GM12875 (cell line): ENCODE results near the gene CLGN.

ENCODE experiments used
- H3K4me3 ChIP-seq: one replicate; pipeline ENCODE4 v1.5.1; 2011; ENCODE audit warnings: low read depth, low read length, control low read depth
- TF ChIP-seq, protein P1 (sequence below): IDR thresholded peaks from 2 replicates; pipeline ENCODE4 v1.5.1; 2011; ENCODE audit warnings: low read depth, mild to moderate bottlenecking, control low read depth, inconsistent platforms, low read length, moderate library complexity, borderline replicate concordance; ENCODE audit not compliant: insufficient read depth

CLGN gene

GRCh38 chr4:140382732-140383131, 44.7 kb downstream of the CLGN start:
- TF ChIP-seq, protein P1, sequence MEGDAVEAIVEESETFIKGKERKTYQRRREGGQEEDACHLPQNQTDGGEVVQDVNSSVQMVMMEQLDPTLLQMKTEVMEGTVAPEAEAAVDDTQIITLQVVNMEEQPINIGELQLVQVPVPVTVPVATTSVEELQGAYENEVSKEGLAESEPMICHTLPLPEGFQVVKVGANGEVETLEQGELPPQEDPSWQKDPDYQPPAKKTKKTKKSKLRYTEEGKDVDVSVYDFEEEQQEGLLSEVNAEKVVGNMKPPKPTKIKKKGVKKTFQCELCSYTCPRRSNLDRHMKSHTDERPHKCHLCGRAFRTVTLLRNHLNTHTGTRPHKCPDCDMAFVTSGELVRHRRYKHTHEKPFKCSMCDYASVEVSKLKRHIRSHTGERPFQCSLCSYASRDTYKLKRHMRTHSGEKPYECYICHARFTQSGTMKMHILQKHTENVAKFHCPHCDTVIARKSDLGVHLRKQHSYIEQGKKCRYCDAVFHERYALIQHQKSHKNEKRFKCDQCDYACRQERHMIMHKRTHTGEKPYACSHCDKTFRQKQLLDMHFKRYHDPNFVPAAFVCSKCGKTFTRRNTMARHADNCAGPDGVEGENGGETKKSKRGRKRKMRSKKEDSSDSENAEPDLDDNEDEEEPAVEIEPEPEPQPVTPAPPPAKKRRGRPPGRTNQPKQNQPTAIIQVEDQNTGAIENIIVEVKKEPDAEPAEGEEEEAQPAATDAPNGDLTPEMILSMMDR, result no peak
- H3K4me3 ChIP-seq, result no peak overlapping the region

- peak overlapping the region; percentile 99 for H3K4me3 ChIP-seq
- TF ChIP-seq, protein P1, result no peak
These were observed 53.3 kb downstream of the CLGN start for GRCh38 chr4:140374130-140374477.

DNA sequence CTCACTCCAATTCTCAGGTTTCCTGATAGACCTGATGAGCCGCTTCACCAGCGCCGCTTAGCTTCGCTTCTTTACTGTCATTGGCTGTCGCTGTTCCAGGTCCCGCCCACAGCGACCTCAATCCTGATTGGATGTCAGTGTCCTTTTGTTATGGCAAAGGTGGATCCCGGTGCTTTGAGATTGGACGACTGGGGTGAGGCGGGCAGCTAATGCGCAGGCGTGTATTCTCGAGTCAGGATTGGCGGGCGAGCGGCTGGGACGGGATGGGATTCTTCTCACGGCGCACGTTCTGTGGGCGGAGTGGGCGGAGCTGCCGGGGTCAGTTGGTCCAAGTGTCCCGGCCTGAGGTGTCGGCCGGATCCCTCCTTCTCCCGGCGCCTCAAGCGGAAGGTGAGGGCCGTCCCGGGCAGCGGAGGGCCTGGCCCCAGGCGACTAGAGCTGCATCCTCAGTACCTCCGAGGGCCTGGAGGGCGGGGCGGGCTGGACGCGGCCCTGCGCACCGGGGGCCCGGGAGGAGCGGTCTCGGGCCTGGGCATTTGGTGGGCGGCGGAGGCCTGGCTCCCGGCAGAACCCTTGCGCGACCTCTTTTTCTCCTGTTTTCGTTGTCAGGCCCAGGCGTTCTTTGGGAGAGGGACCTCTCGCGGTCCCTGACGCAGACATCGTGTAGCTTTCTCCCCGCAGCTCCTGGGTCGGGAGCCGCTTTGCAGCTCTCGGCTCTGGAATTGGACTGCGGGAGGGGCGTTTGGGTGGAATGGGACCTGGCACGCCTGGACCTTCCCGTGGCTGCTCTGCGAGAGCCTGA, 53.9 kb downstream of the CLGN start, which contains the start of gene SCOC:
TSS of gene SCOC (plus strand) at position 319 of the 802 bp plus-strand sequence. CDS start 5,525 bp downstream, outside the sequence.
- H3K4me3 ChIP-seq, result peak within 1 kb of the TSS; percentile 99
- TF ChIP-seq, protein P1, result no peak

DNA sequence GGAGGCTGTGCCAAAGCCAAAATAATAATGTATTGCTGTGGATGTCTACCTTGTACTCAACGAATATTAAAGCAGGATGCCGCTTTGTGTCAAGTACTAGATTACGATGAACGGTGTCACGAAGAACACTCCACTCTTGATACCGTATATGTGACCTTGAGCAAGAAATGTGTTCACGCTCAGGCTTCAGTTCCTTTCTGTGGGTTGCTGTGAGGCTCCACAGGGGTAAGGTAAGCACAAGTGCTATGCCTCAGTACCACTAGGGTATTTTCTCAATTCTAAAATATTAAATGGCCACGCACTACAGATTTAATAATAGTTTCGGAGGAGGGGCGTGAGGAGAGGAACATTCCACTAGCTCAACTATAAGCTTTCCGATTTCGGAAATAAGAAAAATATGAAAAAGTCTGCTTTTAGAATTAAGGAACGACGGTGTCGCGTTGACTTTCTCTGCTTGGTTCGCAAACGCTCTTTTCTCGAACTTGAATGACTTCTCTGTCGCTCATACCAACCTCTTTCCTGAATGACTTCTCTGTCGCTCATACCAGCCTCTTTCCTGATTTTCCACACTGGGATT, 54.6 kb downstream of the CLGN start:
- peak overlapping the region; percentile 99 for H3K4me3 ChIP-seq
- TF ChIP-seq, protein P1, result peak; percentile 20; the same call in 1 of the 2 replicates

GRCh38 chr4:140368686-140369085, 58.8 kb downstream of the CLGN start:
- H3K4me3 ChIP-seq, result no peak overlapping the region
- TF ChIP-seq, protein P1, result no peak

DNA sequence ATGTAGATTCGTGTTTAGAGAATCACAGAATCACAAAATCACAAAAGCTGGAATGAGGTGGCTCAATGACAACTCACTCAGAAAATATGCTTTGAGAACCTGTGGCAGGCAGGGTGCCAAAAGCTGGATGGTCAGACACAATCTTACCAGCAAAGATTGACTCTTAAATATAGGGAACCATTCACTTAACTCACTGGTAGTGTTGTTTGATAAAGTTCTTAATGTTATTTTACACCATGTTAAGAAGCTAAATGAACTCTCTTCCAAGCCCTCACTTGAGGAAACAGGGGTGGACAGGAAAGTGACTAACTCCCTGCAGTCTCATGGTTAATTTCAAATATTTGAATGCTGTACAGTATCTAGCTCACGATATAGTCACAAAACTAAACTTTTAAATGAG, 59.7 kb downstream of the CLGN start:
- TF ChIP-seq, protein P1, result no peak
- no peak overlapping the region for H3K4me3 ChIP-seq

DNA sequence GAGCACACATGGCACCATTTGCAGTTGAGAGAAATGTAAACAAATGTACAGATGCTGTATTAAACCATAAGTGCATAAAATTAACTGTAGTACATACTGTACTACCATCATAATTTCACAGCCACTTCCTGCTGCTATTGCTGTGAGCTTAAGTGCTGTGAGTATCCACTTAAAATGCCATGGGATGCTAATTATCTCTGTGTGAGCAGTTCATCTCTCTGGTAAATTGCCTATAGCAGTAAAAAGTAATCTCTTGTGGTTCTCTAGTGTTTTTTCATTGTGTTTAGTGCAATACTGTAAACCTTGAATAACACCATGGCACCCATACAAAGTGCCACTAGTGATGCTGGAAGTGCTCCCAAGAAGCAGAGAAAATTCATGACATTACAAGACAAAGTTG, 63.9 kb downstream of the CLGN start:
- H3K4me3 ChIP-seq, result no peak overlapping the region
- TF ChIP-seq, protein P1, result no peak
